Endometrial microvascular endothelial cells (primary cell): ENCODE data around the gene TGM5. TPM values are rescaled to one million over a fixed set of nuclear protein-coding genes. Genes with fewer than 3 reads are reported as not detected.
"Not testable (repeated sequence)": the region's sequence is repeated elsewhere in the genome, so short reads cannot be mapped to it uniquely, and the experiment has no call there.

Experiments
- in situ Hi-C: cut with HindIII; loops from 2 replicates; pipeline ENCODE4 v1.10.0; 2017; ENCODE audit warnings: low sequenced_read_pairs, low pct_unique_long_range_greater_than_20kb; ENCODE audit errors: inconsistent ontology term
- total RNA-seq: library from RNA; depleted of rRNA; stranded (reverse); fragments of >200 nt; gene quantifications from one replicate; pipeline ENCODE4 v1.2.3, GENCODE V29; 2015; ENCODE audit errors: inconsistent ontology term

The TGM5 gene
- total RNA-seq, 1 donor from 2014 or later, result not detected

DNA sequence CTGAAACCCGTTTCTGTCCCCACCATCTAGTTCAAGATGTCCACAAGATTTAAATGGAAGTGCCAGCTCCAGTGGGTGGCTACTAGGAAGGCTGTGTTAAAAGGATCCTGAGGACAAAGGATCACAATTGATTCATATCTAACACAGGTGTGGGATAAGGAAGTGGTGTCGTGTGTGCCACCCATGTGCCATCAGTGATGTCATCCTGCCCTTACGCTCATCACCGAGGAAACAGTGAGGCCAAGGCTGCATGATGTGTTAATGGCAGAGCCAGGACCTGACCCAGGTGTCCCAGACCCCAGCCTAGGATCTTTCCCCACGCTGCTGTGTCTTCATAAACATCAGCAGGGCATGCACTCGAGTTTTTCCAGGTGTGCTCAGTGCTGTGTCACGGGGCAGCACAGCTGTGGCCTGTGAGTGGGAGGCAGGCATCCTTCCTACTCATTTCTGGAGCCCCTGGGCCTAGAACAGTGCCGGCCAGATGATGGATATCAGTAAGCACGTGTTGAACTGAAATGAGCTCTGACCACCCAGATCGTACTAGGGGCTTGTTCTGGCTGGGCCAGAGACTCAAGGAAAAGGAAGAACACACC is 10.6 kb upstream of the TGM5 start:
- in situ Hi-C loops, result no loop called here

DNA sequence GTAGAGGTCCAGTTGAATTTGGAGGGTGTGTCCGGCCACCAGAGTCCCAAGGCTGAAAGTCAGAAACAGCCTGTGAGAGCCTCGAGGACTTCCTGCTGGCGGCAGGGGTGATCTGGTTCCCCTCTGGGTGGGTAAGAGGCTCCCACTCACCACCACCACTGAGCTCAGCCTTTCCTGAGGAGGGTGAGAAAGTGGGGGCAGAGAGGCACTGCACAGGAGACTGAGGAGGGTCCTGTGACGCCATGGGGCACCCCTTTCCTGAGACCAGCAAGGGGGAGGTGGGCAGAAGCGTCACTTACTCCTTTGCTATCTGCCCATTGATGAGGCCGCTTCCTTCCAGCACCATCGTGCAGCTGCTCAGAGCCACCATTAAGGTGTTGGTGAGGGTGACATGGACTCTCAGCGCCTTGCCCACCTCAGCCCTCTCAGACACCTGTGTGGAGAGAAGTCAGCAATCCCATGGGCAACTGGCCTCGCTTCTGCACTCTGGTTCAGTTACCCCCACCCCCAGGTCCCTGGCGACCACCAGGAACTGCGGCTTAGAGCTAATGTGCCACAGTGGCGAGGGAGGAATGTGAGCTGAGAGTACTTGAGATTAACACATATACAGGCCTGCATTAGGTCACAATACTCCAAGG is 10.0 kb upstream of the TGM5 start:
- in situ Hi-C loops, result no loop called here

DNA sequence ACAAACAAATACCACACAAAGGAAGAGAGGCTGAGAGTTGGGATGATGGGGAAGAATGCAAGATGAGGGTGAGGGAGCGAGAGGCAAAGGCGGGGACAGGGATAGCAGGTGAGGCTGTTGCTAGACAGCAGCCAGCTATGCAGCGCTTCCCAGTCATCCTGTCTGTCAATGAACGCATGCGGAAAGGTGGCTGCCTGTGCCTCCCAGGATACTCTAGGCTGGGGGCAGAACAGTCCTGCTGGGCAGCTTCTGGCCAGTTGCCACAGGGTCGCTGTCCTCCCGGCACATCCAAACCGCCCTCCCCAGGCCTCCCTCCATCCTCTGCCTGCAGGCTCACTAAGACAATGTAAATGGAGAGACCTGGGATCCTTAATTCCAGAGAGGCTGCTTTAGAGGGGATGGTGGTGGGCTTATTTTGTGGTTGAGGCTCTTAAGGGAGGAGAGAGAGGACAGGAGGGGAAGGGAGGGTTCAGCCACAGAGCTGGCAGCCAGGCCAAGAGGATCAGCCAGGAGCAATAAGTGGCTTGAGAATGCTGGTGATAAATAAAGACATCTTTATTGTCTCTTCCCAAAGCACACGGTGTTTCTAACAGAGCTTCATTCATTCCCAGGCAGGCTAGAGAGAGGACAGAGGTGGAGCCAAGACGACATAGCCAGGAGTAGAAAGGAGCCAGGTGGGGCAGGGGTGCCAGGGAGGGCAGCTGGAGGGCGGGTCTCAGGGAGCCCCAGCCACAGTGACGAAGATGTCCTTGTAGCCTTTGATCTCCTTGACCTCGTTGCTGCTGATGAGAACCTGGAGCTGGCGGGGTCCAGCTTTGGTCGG is 9.2 kb upstream of the TGM5 start:
- in situ Hi-C loops, result no loop called here

DNA sequence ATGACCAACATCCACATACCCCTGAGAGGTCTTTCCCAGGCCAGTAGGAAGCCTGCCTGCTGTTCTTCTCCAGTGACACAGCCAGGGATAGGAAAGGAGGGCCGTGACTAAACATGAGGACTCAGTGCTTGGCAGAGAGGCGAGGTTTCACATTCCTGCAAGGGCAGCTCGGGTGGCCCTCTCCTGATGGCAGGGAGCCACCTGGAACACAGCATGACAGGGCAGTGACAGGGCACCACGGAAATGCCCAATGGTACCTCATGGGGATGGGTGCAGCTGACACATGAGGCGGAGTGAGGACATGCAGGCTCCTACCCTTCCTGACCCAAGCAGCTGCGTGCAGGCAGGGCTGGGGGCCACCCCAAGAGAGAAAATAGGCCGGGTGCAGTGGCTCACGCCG is 7.4 kb upstream of the TGM5 start:
- in situ Hi-C loops, result no loop called here

DNA sequence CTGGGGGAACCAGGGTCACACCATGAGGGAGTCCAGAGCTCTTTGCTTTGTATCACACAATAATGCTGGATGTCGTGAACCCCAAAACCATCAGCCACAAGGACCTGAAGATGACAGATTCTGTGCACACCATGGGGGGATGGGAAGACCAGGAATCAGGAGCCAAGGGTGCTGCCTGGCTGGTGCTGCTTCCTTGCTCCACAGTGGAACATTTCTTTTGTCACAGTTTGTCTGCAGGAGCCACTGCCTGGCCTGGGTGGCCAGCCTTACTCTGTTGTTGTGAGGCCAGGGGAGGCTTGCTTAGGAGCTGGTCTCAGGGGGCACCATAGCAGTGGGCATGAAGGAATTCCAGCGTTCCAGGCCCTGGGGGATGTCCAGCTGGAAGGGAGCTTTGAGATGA is 6.5 kb upstream of the TGM5 start:
- in situ Hi-C loops, result no loop called here

DNA sequence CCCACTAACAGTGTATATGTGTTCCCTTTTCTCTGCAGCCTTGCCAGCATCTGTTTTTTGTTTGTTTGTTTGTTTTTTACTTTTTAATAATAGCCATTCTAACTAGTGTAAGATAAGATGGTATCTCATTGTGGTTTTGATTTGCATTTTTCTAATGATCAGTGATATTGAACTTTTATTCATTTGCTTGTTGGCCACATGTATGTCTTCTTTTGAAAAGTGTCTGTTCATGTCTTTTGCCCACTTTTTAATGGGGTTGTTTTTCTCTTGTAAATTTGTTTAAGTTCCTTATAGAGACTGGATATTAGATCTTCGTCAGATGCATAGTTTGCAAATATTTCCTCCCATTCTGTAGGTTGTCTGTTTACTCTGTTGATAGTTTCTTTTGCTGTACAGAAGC is 5.2 kb upstream of the TGM5 start:
- in situ Hi-C loops, result not testable (repeated sequence)

DNA sequence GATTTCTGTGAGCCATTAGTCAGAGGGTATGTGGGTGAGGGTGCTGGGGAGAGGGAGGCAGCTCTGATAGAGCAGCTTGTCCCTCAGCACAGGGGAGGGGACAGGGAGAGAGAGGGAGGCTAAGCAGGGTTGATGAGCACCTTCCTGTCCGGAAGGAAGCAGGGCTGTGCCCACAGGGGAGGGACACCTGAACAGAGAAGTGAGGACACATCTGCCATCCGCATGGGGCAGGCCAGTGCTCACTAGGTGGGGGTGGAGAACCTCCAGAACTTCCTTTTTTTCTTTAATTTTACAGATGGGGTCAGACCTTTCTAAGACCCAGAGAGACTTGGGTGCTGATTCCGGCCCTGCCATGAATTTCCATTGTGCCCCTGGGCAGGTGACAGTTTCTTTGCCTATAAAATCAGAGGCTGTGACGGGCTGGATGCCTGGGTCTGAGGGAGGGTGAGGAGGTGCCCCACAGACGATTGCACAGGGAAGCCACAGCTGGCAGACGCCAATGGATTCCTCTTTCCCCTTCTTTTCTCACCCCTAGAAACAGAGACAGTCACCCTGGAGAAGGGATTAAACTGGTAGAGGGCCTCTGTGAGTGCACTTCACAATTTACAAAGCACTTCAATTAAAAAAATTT is 4.1 kb upstream of the TGM5 start:
- in situ Hi-C loops, result no loop called here

DNA sequence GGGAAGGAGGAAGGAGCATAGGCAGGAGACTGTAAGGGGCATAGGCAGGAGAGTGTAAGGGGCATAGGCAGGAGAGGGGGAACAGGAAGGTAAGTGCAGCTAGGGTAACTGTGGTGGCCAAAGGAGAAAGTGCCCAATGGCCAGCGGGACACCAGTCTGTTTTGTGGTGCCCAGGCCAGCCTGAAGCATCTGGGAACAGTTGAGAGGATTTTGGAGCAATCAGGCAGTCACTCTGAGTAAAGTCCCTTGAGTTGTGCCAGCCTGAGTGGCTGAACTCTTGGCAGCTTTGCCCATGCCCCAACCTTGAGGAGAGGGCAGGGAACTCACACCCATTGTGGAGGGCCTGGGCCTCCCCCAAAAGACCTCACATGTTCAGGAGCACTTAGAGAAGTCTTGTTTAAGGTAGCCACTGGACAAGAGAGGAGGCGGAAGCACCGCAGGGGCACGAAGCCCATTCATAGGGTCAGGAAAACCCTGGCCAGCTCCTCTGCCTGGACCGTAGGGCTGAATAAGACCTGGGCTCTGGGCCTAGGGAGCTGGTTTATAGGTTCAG is 3.5 kb upstream of the TGM5 start:
- in situ Hi-C loops, result no loop called here

DNA sequence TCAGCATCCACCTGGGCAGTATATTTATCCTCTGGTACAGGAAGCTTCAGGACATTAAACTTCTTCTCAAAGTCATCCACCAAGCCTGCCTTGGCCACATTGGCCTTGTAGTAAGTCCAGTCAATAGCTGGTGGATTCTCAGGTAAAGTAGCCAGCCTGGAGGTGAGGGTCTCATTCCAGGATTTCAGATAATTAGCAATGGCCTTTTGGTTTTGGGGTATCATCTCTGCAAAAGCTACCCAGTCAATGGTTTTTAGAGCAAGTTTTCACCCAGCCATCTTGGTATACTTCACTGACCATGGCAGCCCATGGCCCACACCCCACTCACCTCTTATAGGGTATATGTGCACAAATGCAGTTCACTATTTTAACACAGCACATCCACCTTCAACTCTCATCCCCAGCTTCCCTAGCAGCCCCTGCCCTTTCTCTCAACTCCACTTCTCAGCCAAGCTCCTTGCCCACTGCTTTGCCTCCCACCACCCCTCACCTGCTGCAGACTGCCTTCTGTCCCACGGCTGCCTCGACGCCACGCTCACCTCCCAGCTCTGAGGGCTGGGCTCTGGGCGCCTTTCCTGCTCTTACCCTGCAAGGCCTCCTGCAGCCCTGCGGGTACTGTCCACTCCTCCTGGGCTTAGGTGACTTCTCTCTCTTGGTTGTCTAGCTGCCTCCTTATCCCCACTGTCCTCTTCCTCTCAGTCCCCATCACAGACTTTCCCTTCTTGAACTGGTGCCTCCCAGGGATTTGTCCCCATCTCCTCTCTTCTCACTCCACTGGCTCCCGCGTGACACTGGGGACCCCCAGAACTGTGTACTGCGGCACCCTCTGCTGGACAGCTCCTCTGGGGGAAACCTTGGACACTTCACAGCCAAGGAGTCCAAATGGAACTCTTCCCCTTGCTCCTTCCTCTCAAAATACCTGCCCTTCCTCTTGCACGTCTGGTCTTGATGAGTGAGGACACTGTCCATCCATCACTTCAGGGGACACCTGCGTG is 1.7 kb upstream of the TGM5 start:
- in situ Hi-C loops, result no loop called here

DNA sequence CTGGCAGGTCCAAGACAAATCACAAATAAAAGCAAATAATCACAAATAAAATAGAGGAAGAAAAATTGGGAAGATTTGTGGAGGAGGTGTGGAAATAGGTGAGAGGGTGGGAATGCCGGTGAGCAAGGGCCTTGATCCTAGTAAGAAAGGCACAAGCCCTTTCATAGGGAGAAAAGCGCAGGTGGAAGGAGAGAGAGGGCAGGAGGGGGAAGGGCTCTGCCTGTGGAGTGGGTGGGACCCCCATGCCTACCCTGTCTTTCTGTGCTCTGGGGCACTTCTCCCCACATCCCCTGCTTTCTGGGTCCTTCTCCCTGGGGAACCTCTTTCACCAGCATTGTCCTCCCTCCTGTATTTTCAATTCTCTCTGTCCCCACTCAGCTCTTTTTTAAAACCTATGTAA is 711 bp upstream of the TGM5 start:
- in situ Hi-C loops, result no loop called here

DNA sequence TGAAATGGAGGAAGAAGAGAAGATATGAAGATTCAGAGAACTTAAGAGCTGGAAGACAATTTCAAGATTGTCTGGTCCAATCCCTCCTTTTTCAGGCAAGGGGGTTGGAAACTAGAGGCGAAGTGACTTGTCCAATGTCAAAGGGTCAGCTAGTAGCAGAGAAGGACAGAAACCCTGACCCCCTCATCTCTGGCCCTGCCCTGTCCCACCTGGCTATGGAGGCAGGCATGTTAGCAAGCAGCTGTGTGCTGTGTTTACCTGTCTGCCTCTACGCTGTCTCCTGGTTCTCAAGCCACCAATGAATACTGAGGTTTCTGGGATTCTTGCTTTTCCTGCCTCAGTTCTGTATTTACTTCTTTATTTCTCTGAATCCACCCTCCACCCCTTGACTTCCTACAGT is 342 bp downstream of the TGM5 start:
- in situ Hi-C loops, result no loop called here

DNA sequence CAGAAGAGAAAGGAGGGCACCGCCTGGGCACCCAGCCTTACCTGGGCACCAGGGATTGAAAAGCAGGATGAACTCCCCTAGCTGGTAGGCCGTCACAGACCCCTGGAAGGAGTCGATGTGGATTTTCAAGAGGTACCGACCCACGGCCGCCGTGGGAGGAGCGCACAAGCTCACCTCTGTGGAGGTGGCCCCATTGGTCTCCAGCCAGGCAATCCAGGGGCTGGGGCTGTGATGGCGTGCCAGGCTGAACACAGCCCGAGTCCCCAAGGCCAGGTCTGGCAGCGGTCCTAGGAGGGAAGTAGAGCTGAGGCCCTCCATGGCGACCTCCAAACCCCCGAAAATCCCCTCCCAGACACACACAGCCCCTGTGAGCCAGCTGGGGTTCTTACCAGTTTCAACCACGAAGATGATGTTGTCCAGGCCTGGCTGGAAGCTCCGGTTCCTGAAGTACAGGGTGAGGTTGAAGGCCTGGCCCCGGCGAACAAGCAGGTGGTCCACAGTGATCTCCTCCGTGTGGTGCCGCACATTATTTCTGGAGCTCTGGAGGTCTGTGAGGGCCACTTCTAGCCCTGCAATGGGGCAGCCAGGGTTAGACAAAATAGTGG is 6.6 kb downstream of the TGM5 start:
- in situ Hi-C loops, result no loop called here

DNA sequence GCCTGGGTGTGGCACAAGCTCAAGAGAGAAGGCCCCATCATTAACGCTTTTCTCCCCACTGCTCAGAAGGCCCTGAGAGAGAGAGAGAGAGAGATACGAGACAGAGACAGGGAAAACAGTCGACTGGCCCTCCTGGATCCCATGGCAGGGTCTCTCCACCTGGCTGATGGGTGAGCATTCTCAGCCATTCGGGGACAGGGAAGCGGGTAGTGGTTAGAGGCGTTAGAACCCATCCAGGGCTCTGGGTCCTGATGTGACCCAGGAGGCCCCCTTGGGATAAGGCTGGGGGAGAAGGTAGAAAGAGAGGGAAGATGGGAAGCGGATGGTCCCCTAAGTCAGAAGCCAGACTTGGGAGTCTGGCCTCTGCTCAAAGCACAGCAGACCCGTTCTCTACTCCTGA is 7.9 kb downstream of the TGM5 start:
- in situ Hi-C loops, result no loop called here

DNA sequence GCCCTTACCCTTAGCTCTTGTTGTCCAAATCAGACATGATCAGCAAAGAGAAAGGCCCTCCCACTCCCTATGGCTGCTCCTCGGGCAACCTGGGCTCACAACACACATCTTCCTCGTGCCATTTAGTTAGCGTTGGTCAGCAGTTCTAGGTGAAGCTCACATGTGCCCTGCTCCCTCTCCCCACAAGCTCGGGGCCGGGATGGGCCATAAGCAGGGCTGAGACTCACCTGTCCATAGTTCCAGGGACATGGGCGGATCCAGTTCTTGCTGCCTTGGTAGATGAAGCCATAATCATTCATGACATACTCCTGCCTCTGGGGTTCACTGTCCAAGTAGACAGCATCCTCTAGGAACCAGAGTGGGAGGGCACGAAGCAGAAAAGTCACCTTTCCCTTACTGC is 10.4 kb downstream of the TGM5 start:
- in situ Hi-C loops, result no loop called here

DNA sequence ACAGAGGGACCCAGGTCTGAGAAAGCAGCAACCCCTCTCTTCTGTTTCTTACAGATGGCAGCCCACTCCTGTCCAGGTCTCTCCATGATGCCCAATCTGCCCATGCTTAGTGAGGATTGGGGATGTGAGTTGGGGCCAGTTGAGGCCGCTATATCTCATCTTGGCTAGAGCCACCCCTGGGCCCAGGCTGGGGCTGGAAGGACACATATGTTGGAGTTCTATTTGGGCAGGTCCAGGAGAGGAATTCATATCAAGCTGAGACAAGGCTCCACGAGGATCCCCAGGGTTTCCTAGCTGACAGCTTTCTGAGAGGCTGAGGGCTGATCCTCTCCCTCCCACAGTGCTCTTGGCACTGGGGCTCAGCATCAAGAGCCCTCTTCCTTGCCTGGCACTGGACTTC is 11.4 kb downstream of the TGM5 start:
- in situ Hi-C loops, result no loop called here

DNA sequence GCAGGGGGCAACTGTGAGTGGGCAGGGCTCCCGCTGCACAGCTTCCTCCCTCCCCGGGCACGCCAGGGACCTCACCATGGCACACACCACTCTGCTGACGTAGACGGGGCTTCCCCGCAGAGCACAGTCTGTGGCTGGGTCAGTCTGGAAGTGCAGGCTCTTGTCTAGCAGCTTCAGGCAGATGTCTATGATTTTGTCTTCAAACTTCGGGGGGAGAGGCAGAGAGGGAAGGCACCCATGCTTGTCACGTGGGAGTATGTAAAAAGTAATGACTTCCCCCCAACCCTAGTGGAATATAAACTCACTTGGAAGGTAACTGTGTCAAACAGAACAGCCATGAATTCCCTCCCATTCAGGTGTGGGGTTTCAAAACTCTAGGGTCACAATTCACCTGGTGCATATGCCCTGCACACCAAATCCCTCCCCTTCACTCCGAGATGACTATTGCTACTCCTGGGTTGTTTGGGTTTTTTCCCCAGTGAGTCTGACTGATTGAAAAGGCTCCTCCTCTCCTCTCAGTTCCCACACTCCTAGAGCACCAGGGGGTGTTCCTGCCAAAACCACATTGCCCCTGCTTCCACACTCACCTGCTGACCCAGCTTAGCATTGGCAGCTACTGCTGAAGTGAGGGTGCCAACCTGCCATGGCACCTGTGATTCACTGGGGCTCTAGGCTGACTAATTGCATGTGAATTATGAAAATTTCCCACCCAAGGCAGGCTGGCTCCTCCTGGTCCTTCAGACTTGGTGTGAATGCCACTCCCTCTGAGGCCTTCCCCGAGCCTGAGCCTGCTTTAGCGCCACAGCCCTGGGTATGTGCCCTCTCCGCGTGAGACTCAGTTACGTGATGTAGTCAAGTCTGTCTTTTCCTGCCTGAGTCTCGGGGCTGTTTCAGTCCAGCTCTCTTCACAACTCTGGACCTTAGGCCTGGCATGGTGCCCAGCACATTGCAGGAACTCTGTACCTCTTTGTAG is 13.0 kb downstream of the TGM5 start:
- in situ Hi-C loops, result no loop called here

DNA sequence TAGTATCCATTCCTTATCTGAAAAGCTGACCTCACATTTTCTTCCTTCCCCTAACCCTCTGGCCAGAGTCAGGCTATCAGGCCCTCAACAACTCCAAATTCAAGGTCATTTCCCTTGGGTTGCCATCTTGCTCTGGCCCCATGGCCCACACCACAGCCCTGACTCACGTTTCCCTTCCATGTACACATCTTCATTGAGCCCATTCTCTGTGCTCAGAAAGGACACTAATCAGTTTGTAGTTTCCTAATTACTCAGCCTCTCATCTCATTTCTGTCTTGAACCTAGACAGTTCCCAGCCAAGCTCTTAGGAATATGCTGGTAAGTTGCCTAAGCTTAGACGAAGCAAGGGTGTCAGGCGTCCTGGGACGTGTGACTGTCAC is 14.9 kb downstream of the TGM5 start:
- in situ Hi-C loops, result no loop called here
